H9 (cell line): ENCODE measurements around the gene ZDHHC3. TPM values are rescaled to one million over a fixed set of nuclear protein-coding genes. Genes with fewer than 3 reads are reported as not detected.

Experiments used
- DNase-seq: peaks from one replicate; pipeline ENCODE4 v3.0.0-alpha.2; 2017
- H2AFZ ChIP-seq: one replicate; pipeline ENCODE4 v1.6.1; 2013; ENCODE audit warnings: mild to moderate bottlenecking, low read length, control low read depth, moderate library complexity
- H2AK5ac ChIP-seq: 2 replicates; pipeline ENCODE4 v1.6.1; 2013; ENCODE audit warnings: low read length, control low read depth, mixed read lengths; ENCODE audit not compliant: insufficient read length
- H2BK120ac ChIP-seq: one replicate; pipeline ENCODE4 v1.6.1; 2013; ENCODE audit warnings: low read depth, mild to moderate bottlenecking, low read length, control low read depth, inconsistent platforms; ENCODE audit not compliant: poor library complexity, severe bottlenecking
- H2BK12ac ChIP-seq: 2 replicates; pipeline ENCODE4 v1.6.1; 2013; ENCODE audit warnings: low read length, control low read depth, mixed read lengths, low read depth; ENCODE audit not compliant: insufficient read length
- H2BK15ac ChIP-seq: 2 replicates; pipeline ENCODE4 v1.6.1; 2013; ENCODE audit warnings: low read depth, low read length, control low read depth
- H2BK20ac ChIP-seq: one replicate; pipeline ENCODE4 v1.6.1; 2013; ENCODE audit warnings: low read depth, mild to moderate bottlenecking, low read length, control low read depth, inconsistent platforms; ENCODE audit not compliant: poor library complexity, severe bottlenecking
- H2BK5ac ChIP-seq: 2 replicates; pipeline ENCODE4 v1.6.1; 2013; ENCODE audit warnings: low read length, control low read depth, mixed read lengths; ENCODE audit not compliant: insufficient read length
- H3K14ac ChIP-seq: 2 replicates; pipeline ENCODE4 v1.6.1; 2013; ENCODE audit warnings: low read length, control low read depth; ENCODE audit not compliant: insufficient read depth
- H3K18ac ChIP-seq: 2 replicates; pipeline ENCODE4 v1.6.1; 2013; ENCODE audit warnings: low read depth, mild to moderate bottlenecking, mixed read lengths, low read length, control low read depth; ENCODE audit not compliant: insufficient read length
- H3K23ac ChIP-seq: 2 replicates; pipeline ENCODE4 v1.6.1; 2013; ENCODE audit warnings: low read length, control low read depth, mixed read lengths, low read depth; ENCODE audit not compliant: insufficient read length
- H3K23me2 ChIP-seq: 2 replicates; pipeline ENCODE4 v1.6.1; 2013; ENCODE audit warnings: low read depth, mild to moderate bottlenecking, mixed read lengths, low read length, control low read depth; ENCODE audit not compliant: insufficient read length, poor library complexity, severe bottlenecking
- H3K27ac ChIP-seq: 2 replicates; pipeline ENCODE4 v1.5.1; 2013; ENCODE audit warnings: low read length, control low read depth, mixed read lengths, low read depth; ENCODE audit not compliant: insufficient read length
- H3K27me3 ChIP-seq: 2 replicates; pipeline ENCODE4 v1.6.1; 2013; ENCODE audit warnings: low read length, control low read depth, inconsistent platforms; ENCODE audit not compliant: insufficient read depth
- H3K4ac ChIP-seq: 2 replicates; pipeline ENCODE4 v1.6.1; 2013; ENCODE audit warnings: low read depth, mild to moderate bottlenecking, control low read depth, inconsistent platforms, low read length, moderate library complexity
- H3K4me1 ChIP-seq: 2 replicates; pipeline ENCODE4 v1.6.1; 2013; ENCODE audit warnings: low read length, control low read depth, inconsistent platforms; ENCODE audit not compliant: insufficient read depth
- H3K4me2 ChIP-seq: 2 replicates; pipeline ENCODE4 v1.6.1; 2013; ENCODE audit warnings: low read length, control low read depth, mixed read lengths; ENCODE audit not compliant: insufficient read length, insufficient read depth
- H3K56ac ChIP-seq: 2 replicates; pipeline ENCODE4 v1.6.1; 2013; ENCODE audit warnings: low read depth, mild to moderate bottlenecking, mixed read lengths, low read length, control low read depth; ENCODE audit not compliant: insufficient read length
- H3K79me1 ChIP-seq: 2 replicates; pipeline ENCODE4 v1.6.1; 2013; ENCODE audit warnings: low read depth, mild to moderate bottlenecking, moderate library complexity, low read length, control low read depth, inconsistent platforms; ENCODE audit not compliant: insufficient read depth, poor library complexity, severe bottlenecking
- H3K79me2 ChIP-seq: 2 replicates; pipeline ENCODE4 v1.6.1; 2013; ENCODE audit warnings: low read length, control low read depth, inconsistent platforms; ENCODE audit not compliant: insufficient read depth
- H3K9ac ChIP-seq: 2 replicates; pipeline ENCODE4 v1.6.1; 2013; ENCODE audit warnings: low read length, control low read depth, mixed read lengths; ENCODE audit not compliant: insufficient read length; ENCODE audit errors: extremely low read depth
- H3K9me3 ChIP-seq: one replicate; pipeline ENCODE4 v1.6.1; 2013; ENCODE audit warnings: low read depth, low read length, inconsistent platforms; ENCODE audit not compliant: control insufficient read depth
- H3T11ph ChIP-seq: one replicate; pipeline ENCODE4 v1.6.1; 2013; ENCODE audit warnings: mild to moderate bottlenecking, low read length, control low read depth, inconsistent platforms
- H4K20me1 ChIP-seq: one replicate; pipeline ENCODE4 v1.6.1; 2013; ENCODE audit not compliant: control insufficient read depth, insufficient read length, insufficient read depth
- H4K5ac ChIP-seq: 2 replicates; pipeline ENCODE4 v1.6.1; 2013; ENCODE audit warnings: low read depth, mild to moderate bottlenecking, mixed read lengths, low read length, control low read depth; ENCODE audit not compliant: insufficient read length
- H4K8ac ChIP-seq: replicated peaks from 2 replicates; pipeline ENCODE4 v1.6.1; 2013; ENCODE audit warnings: low read length, control low read depth, mixed read lengths, low read depth; ENCODE audit not compliant: insufficient read length
- H4K91ac ChIP-seq: 2 replicates; pipeline ENCODE4 v1.6.1; 2013; ENCODE audit warnings: low read depth, mild to moderate bottlenecking, moderate library complexity, mixed read lengths, low read length, control low read depth; ENCODE audit not compliant: insufficient read length
- H3K27ac Mint-ChIP-seq, 3 experiments: 2 replicates in 2 of 3; 3 replicates in 1 of 3; pipeline ENCODE4 v1.8.0; 2020 to 2021; ENCODE audit warnings: mixed read lengths in 3 of 3, mild to moderate bottlenecking in 1 of 3, moderate library complexity in 1 of 3
- H3K27me3 Mint-ChIP-seq: 2 replicates; pipeline ENCODE4 v1.8.0; 2021; ENCODE audit warnings: low read depth, mild to moderate bottlenecking, moderate library complexity, mixed read lengths
- H3K36me3 Mint-ChIP-seq, 3 experiments: 2 replicates in 2 of 3; 3 replicates in 1 of 3; pipeline ENCODE4 v1.8.0; 2020 to 2021; ENCODE audit warnings: low read depth in 3 of 3, mixed read lengths in 3 of 3; ENCODE audit not compliant: insufficient read depth in 1 of 3
- H3K4me1 Mint-ChIP-seq, 2 experiments: 2 replicates each; pipeline ENCODE4 v1.8.0; 2020; ENCODE audit warnings: mixed read lengths in 2 of 2
- H3K4me3 Mint-ChIP-seq, 2 experiments: 2 replicates in 1 of 2; 3 replicates in 1 of 2; pipeline ENCODE4 v1.8.0; 2020 to 2021; ENCODE audit warnings: mild to moderate bottlenecking in 2 of 2, mixed read lengths in 2 of 2, moderate library complexity in 1 of 2
- H3K9me3 Mint-ChIP-seq, 2 experiments: 2 replicates in 1 of 2; 3 replicates in 1 of 2; pipeline ENCODE4 v1.8.0; 2020; ENCODE audit warnings: mild to moderate bottlenecking in 2 of 2, mixed read lengths in 2 of 2, moderate library complexity in 1 of 2
- CTCF ChIP-seq: fragments of 200-600 bp; sonication (generic); conservative IDR thresholded peaks from 3 replicates; pipeline ENCODE4 v1.8.0; 2021; ENCODE audit warnings: antibody characterized with exemption, mild to moderate bottlenecking
- WGBS: extraction: QIAGEN DNeasy Blood & Tissue Kit; methylation state at CpG from one replicate; pipeline ENCODE4 v1.1.7; 2013; ENCODE audit warnings: missing lambda C conversion rate, low lambda C conversion rate, mixed read lengths; ENCODE audit not compliant: insufficient read length; ENCODE audit errors: extremely low coverage; 5-methylcytosine and 5-hydroxymethylcytosine counted together
- total RNA-seq: library from RNA; stranded (reverse); gene quantifications from 2 replicates; pipeline ENCODE4 v1.2.1, GENCODE V29; 2021

The ZDHHC3 gene
- total RNA-seq, 1 experiment from 2014 or later = 71.3 TPM

- Histone ChIP-seq H2BK120ac (no peak overlapping the region), H3T11ph (no peak overlapping the region), H3K79me2 (peaks cover 4% of the 10 kb centered on the region; the same call in 1 of the 2 replicates)
Measured at GRCh38 chr3:44961888-44962287, 14.1 kb downstream of the ZDHHC3 start.

More at GRCh38 chr3:44961888-44962287, 14.1 kb downstream of the ZDHHC3 start:
- no peak overlapping the region for H4K5ac ChIP-seq
- Mint-ChIP-seq H3K36me3 (peaks cover under 1 to 10% (median 6%) of the 10 kb centered on the region in 3 experiments; a peak in 4 of 7 replicates), H3K4me3 (no peak overlapping the region), H3K4me1 (peaks cover 8 to 13% of the 10 kb centered on the region in 2 experiments), H3K27me3 (no peaks in the 10 kb centered on the region), H3K27ac (no peak overlapping the region), H3K9me3 (no peaks in the 10 kb centered on the region)
- no peak overlapping the region for H3K14ac ChIP-seq
- no peak overlapping the region for H3K9ac ChIP-seq
- H3K23ac ChIP-seq = no peak overlapping the region
- H3K9me3 ChIP-seq = no peaks in the 10 kb centered on the region
- H3K27me3 ChIP-seq = no peaks in the 10 kb centered on the region
- no peak overlapping the region for H2AFZ ChIP-seq
- DNase-seq = no peak
- no peak overlapping the region for H2BK12ac ChIP-seq
- H4K20me1 ChIP-seq = no peaks in the 10 kb centered on the region
- H3K23me2 ChIP-seq = no peaks in the 10 kb centered on the region
- H3K79me1 ChIP-seq = no peaks in the 10 kb centered on the region
- H4K8ac ChIP-seq = no peak overlapping the region
- H2BK5ac ChIP-seq = no peak overlapping the region
- no peak for TF ChIP-seq CTCF
- no peak overlapping the region for H3K56ac ChIP-seq
- H3K27ac ChIP-seq = no peak overlapping the region
- H2AK5ac ChIP-seq = no peak overlapping the region
- H3K4me1 ChIP-seq = no peaks in the 10 kb centered on the region; the same call in 1 of the 2 replicates
- H2BK20ac ChIP-seq = no peak overlapping the region
- no peak overlapping the region for H2BK15ac ChIP-seq
- no peak overlapping the region for H3K18ac ChIP-seq
- no CpG with 5 or more reads among the region's 3 CpGs for WGBS
- no peak overlapping the region for H3K4me2 ChIP-seq
- no peak overlapping the region for H3K4ac ChIP-seq
- H4K91ac ChIP-seq = no peak overlapping the region
